Memory B cell (primary cell): ENCODE measurements around the gene DEFB110.

ENCODE experiments used
- ATAC-seq: fragments of 150-1000 bp; cut with Tn5 transposase; 2 replicates; pipeline ENCODE4 v1.10.0; 2021; ENCODE audit warnings: low read depth, mild to moderate bottlenecking, moderate library complexity
- DNase-seq, 2 donors: peaks; one replicate each; pipeline ENCODE4 v3.0.0; 2022; ENCODE audit warnings: low spot score in 2 of 2
- H3K27ac Mint-ChIP-seq: one replicate; pipeline ENCODE4 v1.8.0; 2022; ENCODE audit warnings: mild to moderate bottlenecking, moderate library complexity, mixed read lengths
- H3K27me3 Mint-ChIP-seq: one replicate; pipeline ENCODE4 v1.8.0; 2022; ENCODE audit warnings: mixed read lengths
- H3K36me3 Mint-ChIP-seq: one replicate; pipeline ENCODE4 v1.8.0; 2022; ENCODE audit warnings: mild to moderate bottlenecking, mixed read lengths
- H3K4me1 Mint-ChIP-seq: one replicate; pipeline ENCODE4 v1.8.0; 2022; ENCODE audit warnings: mixed read lengths
- H3K4me3 Mint-ChIP-seq: one replicate; pipeline ENCODE4 v1.8.0; 2022; ENCODE audit warnings: mild to moderate bottlenecking, moderate library complexity, mixed read lengths
- H3K9me3 Mint-ChIP-seq: one replicate; pipeline ENCODE4 v1.8.0; 2022; ENCODE audit warnings: mixed read lengths

The DEFB110 gene

GRCh38 chr6:49982046-49982445, 39.7 kb downstream of the DEFB110 start:
- H3K9me3 Mint-ChIP-seq, result peaks cover 1% of the 10 kb centered on the region
- H3K27me3 Mint-ChIP-seq, result no peaks in the 10 kb centered on the region
- no peak overlapping the region for H3K27ac Mint-ChIP-seq
- H3K36me3 Mint-ChIP-seq, result no peaks in the 10 kb centered on the region
- DNase-seq (no peak), ATAC-seq (no peak)
- no peaks in the 10 kb centered on the region for H3K4me1 Mint-ChIP-seq
- no peak overlapping the region for H3K4me3 Mint-ChIP-seq

- no peak for DNase-seq
- no peaks in the 10 kb centered on the region for H3K4me1 Mint-ChIP-seq
- no peak overlapping the region for H3K4me3 Mint-ChIP-seq
- H3K9me3 Mint-ChIP-seq, result peaks cover 1% of the 10 kb centered on the region
- H3K27ac Mint-ChIP-seq, result no peak overlapping the region
- H3K27me3 Mint-ChIP-seq, result no peaks in the 10 kb centered on the region
- no peaks in the 10 kb centered on the region for H3K36me3 Mint-ChIP-seq
- no peak for ATAC-seq
Measured at GRCh38 chr6:49980898-49981297, 40.9 kb downstream of the DEFB110 start.

GRCh38 chr6:49979584-49979983, 42.2 kb downstream of the DEFB110 start:
- Mint-ChIP-seq H3K4me1 (no peaks in the 10 kb centered on the region), H3K9me3 (peaks cover 1% of the 10 kb centered on the region), H3K4me3 (no peak overlapping the region)

GRCh38 chr6:49978332-49979226, 43.2 kb downstream of the DEFB110 start:
- Mint-ChIP-seq H3K27me3 (no peaks in the 10 kb centered on the region), H3K4me1 (no peaks in the 10 kb centered on the region), H3K9me3 (peaks cover 1% of the 10 kb centered on the region), H3K27ac (no peak overlapping the region), H3K4me3 (no peak overlapping the region), H3K36me3 (no peaks in the 10 kb centered on the region)
- DNase-seq (no peak), ATAC-seq (no peak)

More at GRCh38 chr6:49979584-49979983, 42.2 kb downstream of the DEFB110 start:
- ATAC-seq (no peak), DNase-seq (no peak)
- H3K27me3 Mint-ChIP-seq, result no peaks in the 10 kb centered on the region
- no peak overlapping the region for H3K27ac Mint-ChIP-seq
- H3K36me3 Mint-ChIP-seq, result no peaks in the 10 kb centered on the region

DNA sequence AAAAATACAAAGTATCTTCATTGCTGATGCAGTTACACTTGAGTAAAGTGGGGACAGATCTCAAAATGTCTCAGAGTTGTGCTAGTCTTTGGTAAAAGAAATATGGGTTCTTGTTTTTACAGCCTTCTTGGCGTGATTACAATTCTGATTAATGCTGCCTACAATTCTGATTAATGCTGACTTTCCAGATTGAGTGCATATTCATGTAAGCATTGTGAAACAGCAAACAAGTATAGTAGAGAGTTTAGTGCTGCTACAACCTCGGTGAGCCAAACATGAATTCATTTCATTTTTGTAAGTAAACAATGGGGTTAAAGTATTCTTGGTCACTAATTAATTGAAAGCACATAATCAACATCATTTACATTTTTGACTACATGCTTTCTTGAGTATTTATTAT, 52.2 kb downstream of the DEFB110 start, which contains the start of gene DEFB113:
Gene DEFB113, minus strand, starts transcription at position 21 of the 400 bp plus-strand sequence. Its CDS starts 0 bp downstream, at position 21.
- DNase-seq (no peak), ATAC-seq (no peak)
- Mint-ChIP-seq H3K27me3 (no peaks in the 10 kb centered on the region), H3K27ac (no peak within 1 kb of the TSS), H3K9me3 (peaks cover 4% of the 10 kb centered on the region), H3K4me1 (no peaks in the 10 kb centered on the region), H3K36me3 (no peaks in the 10 kb centered on the region), H3K4me3 (no peak within 1 kb of the TSS)
